DND-41 (cell line): Measurements from ENCODE around the gene GALNT6.

Experiments used
- EZH2 ChIP-seq: IDR thresholded peaks from 3 replicates; pipeline ENCODE4 v1.6.1; 2012; ENCODE audit warnings: borderline replicate concordance, low read depth, mild to moderate bottlenecking, moderate library complexity, low read length, inconsistent platforms; ENCODE audit not compliant: severe bottlenecking
- TF ChIP-seq, protein P1 (sequence below): IDR thresholded peaks from 2 replicates; pipeline ENCODE4 v1.5.1; 2012; ENCODE audit warnings: borderline replicate concordance, low read length, moderate library complexity, mild to moderate bottlenecking; ENCODE audit not compliant: poor library complexity, severe bottlenecking; ENCODE audit errors: extremely low read depth

- TF ChIP-seq EZH2 = no peak
- TF ChIP-seq, protein P1, sequence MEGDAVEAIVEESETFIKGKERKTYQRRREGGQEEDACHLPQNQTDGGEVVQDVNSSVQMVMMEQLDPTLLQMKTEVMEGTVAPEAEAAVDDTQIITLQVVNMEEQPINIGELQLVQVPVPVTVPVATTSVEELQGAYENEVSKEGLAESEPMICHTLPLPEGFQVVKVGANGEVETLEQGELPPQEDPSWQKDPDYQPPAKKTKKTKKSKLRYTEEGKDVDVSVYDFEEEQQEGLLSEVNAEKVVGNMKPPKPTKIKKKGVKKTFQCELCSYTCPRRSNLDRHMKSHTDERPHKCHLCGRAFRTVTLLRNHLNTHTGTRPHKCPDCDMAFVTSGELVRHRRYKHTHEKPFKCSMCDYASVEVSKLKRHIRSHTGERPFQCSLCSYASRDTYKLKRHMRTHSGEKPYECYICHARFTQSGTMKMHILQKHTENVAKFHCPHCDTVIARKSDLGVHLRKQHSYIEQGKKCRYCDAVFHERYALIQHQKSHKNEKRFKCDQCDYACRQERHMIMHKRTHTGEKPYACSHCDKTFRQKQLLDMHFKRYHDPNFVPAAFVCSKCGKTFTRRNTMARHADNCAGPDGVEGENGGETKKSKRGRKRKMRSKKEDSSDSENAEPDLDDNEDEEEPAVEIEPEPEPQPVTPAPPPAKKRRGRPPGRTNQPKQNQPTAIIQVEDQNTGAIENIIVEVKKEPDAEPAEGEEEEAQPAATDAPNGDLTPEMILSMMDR = no peak
Measured at GRCh38 chr12:51370667-51371066, 20.5 kb downstream of the GALNT6 start.
